ENCODE measurements around the gene UGDH. TPM values are rescaled to one million over a fixed set of nuclear protein-coding genes. Genes with fewer than 3 reads are reported as not detected.
"Not testable (repeated sequence)": the region's sequence is repeated elsewhere in the genome, so short reads cannot be mapped to it uniquely, and the experiment has no call there.

Gene UGDH
- total RNA-seq, 2 donors from 2014 or later = 28.7 to 40.6 TPM

DNA sequence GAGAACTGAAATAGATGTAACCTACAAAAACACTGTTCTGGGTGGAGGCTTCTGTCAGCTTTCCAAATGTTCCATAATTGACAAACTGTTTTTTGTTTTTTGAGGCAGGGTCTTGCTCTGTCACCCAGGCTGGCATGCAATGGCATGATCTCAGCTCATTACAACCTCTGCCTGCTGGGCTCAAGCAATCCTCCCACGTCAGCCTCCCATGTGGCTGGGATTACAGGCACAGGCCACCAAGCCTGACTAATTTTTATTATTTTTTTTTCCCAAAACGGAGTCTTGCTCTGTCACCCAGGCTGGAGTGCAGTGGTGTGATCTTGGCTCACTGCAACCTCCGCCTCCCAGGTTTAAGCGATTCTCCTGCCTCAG lies 24.6 kb downstream of the UGDH start:
- DNase-seq = peak; percentile 60
- peak in 1 of 2 donors; percentile 33 for ATAC-seq
- intact Hi-C loops (cut with DNase I) = not testable (repeated sequence)

GRCh38 chr4:39502019-39502663 lies 25.1 kb downstream of the UGDH start:
- intact Hi-C loops (cut with DNase I) = no loop called here
- ATAC-seq (peak in 1 of 2 donors; percentile 86), DNase-seq (no peak)

DNA sequence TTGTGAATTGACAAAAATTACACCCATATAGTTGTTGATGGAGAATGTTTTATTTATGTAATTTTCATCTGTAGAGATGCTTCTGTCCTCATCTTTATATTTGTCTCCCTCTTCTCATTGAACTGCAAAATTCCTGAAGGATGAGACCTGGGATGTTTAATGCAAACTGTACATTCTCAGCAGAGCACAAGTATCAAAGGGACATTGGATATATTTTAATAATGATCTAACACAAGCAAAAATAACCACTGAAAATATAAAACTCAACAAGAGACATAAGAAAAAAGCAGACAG lies 28.6 kb downstream of the UGDH start:
- intact Hi-C loops (cut with DNase I) = no loop called here
- no peak for ATAC-seq
- DNase-seq = no peak

DNA sequence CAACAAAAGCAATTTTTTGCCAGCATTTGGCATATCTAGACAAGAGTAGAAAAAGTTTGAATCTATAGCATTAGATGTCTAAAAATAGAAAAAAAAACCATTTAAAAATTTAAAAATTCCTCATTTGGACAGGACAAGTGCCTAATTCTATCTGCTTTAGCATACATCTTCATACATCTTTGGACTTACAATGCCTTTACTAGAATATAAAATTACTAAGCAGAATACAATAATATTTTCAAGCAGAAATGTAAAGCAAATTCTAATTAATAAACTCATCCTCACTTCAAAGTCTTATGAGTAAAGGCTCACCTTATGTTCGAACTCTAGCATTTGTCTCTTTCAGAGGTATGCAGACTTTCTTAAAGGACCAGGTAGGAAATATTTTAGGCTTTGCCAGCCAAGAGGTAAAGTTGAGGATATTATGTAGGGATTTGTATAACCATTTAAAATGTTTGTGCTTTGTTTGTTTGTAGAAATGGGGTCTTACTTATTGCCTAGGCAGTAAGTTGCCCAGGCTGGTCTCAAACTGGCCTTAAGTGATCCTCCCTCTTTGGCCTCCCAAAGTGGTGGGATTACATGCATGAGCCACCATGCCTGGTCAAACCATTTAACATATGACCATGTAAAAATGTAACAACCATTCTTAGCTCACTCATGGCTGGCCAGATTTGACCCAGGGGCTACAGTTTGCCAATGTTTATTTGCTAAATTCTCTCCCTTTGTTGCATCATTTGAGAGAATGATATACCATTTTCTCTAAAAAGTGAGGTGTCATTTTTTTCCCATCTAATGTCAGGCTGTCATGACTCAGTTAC lies 29.1 kb downstream of the UGDH start:
- intact Hi-C loops (cut with DNase I) = no loop called here
- ATAC-seq (no peak), DNase-seq (no peak)

DNA sequence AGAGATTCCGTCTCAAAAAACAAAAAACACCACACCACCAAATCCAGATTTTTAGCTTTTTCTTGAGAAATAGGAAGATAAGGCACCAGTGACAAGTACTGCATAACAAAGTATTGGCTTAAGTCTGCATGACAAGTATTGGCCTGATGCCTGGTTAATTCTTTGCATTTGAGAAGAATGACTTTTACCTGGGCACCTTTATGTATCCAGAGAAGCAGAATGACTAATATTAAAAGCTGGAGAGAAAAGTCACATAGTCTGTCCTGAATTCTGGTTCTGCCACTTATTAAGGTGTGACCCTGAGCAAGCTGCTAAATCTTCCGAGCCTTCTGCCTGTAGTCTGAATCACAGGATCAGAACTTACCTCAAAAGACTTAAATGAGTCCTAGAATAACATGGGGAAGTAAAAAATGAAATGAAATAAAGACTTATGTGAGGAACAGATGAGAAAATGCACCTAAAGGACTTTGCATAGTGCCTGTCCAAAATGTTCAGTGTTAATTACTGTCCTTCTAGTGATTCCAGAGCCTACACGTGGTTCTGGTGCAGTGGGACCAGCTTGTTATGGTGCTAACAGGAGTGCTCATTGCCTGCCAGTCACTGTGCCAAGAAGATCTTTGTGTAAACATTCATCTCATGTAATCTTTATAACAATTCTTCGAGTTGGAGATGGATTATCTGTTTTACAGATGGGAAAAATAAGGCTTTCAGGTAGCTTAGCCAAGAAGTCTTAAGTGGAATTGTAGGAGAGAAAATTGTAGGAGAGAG lies 31.6 kb downstream of the UGDH start:
- ATAC-seq (no peak), DNase-seq (no peak)
- intact Hi-C loops (cut with DNase I) = no loop called here

- ATAC-seq (no peak), DNase-seq (no peak)
- intact Hi-C loops (cut with DNase I) = no loop called here
These were observed 32.9 kb downstream of the UGDH start for GRCh38 chr4:39494354-39494753.

DNA sequence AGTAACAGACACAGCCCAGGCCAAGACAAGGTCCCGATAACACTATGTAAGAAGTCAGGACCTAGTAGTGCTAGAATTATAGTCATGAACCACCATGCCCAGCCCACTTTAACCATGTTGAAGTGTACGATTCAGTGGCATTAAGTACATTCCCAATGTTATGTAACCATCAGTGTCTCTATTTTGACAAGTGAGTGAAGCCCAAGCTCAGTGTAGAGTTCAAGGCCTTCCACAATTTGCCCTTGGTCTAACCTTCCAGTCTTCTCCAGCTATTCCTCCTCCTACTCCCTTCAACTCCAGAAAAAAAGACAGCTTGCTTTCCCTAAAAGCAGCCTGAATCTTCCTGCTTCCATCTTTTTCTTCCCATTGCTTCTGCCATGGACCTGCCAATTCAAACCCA lies 36.9 kb downstream of the UGDH start:
- DNase-seq = no peak
- intact Hi-C loops (cut with DNase I) = no loop called here
- ATAC-seq = no peak

- intact Hi-C loops (cut with DNase I) = no loop called here
- no peak for DNase-seq
- ATAC-seq = no peak
These were observed 40.9 kb downstream of the UGDH start for GRCh38 chr4:39486221-39486804.

DNA sequence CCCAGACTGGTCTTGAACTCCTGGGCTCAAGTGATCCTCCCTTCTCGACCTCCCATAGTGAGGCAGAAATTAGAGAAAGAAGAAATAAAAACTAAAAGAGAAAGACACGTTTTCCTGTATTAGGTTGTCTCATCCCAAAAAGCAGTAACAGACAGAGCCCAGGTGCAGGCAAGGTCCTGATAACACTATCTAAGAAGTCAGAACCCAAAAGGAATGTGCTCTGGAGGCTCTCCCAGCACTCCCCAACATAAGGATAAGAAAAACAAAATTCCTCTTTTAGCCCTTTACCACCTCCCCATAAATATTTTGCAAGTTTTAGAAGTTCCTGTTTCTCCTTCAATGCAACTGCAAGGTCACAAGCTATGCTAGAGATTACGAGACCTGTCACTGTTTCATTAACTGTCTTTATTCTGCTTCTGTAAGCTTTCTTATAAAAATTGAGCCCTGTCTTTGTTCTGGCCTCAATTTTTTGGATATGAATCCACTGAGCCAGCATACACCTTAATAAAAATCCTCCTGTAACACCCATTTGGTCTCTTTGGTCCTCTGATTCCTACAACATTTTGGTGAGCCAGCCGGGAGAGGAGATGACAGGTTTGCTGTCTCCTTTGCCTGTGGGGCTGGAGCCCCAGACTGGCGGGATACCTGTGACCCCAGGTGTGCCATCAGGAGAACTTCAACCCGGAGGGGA lies 42.5 kb downstream of the UGDH start:
- intact Hi-C loops (cut with DNase I) = no loop called here
- no peak for ATAC-seq
- DNase-seq = no peak

DNA sequence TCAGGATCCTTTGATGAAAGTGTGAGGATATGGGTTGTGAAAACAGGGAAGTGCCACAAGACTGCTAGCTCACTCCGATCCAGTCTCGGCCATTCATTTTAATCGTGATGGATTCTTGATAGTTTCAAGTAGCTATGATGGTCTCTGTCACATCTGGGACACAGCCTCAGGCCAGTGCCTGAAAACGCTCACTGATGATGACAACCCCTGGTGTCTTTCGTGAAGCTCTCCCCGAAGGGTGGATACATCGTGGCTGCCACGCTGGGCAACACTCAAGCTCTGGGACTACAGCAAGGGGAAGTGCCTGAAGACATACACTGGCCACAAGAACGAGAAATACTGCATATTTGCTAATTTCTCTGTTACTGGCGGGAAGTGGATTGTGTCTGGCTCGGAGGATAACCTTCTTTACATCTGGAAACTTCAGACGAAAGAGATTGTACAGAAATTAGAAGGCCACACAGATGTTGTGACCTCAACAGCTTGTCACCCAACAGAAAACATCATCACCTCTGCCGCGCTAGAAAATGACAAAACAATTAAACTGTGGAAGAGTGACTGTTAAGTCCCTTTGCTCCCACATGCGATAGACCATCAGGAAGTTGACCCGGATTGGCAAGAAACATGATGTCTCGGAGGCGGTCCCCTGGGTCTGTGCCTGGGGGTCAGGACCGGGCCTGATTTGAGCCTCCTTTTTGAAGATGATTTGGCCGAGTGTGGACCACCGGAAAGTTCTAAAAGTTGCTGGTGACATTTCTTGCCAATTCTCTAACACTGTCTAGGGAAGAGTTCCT lies 46.1 kb downstream of the UGDH start:
- intact Hi-C loops (cut with DNase I) = no loop called here
- ATAC-seq = no peak
- DNase-seq = no peak

- ATAC-seq (no peak), DNase-seq (no peak)
- intact Hi-C loops (cut with DNase I) = no loop called here
These were observed 47.0 kb downstream of the UGDH start for GRCh38 chr4:39480251-39480650.

DNA sequence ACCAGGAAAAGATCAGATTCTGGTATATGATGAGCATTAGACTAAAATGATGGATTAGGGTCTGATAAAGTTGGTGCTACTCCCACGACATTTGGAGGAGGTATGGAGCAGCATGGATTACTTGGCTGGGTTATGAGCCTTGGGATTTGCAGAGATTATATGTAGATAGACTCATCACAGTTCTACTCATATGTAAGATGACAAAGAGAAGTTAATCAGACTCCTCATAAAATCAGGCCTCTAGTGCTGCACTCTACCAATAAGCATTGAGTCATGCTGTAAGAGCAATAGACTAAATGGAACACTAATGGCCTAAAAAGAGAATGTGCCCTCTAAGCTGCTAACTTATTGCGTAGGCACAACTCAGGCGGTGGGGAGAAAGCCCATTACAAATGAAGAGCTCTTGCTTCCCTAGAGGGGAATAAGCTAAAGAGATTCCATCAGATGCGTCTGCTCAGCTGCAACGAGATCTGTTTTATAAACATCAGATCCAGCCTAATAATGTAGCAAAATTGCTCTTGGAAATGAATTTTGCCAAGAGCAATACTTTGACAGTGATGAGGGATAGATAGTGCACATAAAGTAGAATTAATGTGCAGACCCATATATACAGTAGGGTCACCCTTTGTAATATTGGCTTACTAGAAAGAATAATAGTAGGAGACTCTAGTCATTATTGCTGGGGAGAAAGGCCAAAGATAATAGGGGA lies 50.9 kb downstream of the UGDH start:
- no peak for ATAC-seq
- intact Hi-C loops (cut with DNase I) = no loop called here
- DNase-seq = no peak

DNA sequence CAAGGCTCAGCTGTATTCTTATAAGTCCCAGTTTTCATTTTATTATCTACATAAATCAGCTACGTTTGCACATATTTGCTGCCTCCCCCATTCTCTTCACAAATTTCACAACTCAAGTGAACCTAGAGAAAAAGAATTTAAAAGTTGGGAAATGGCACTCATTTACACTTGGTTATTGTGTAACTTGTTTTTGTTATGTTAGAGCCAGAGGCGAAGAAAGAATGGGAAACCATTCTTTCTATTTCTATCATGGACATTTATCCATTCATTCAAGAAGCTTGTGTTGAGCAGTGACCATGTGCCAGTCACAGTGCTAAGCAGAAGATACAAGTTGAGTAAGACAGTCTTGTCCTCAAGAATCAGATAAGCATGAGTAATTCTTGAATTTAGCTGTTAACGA lies 54.8 kb downstream of the UGDH start:
- intact Hi-C loops (cut with DNase I) = no loop called here
- ATAC-seq = no peak
- DNase-seq = no peak

DNA sequence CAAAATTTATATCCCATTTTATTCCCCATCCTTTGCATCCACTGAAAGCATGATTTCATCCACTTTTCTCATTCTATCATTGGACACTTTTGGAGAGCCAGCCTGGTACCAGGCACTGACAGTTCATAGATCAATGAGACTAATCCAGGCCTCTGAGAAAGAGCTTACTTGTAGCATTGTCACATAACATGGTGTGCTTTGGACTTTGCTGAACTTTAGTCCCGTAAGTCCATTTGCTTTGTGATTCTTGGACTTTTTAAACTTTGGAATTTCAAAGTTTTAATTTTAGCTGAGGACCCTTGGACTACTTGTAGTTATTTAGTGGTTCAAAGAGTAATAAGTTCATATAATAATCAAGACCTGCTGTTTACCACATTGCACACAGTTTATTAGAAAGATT lies 56.8 kb downstream of the UGDH start:
- intact Hi-C loops (cut with DNase I) = no loop called here

GRCh38 chr4:39469429-39470077 lies 57.7 kb downstream of the UGDH start:
- DNase-seq (peak; percentile 42), ATAC-seq (peak; percentile 84 to 91)
- intact Hi-C loops (cut with DNase I) = loop anchor here in 1 of 2 donors (5.0 kb wide), 2 partner anchors 508 to 838 kb away; partner anchors contain the start of gene PDS5A

More for the DNA sequence above, 56.8 kb downstream of the UGDH start:
- no peak for ATAC-seq
- DNase-seq = no peak

DNA sequence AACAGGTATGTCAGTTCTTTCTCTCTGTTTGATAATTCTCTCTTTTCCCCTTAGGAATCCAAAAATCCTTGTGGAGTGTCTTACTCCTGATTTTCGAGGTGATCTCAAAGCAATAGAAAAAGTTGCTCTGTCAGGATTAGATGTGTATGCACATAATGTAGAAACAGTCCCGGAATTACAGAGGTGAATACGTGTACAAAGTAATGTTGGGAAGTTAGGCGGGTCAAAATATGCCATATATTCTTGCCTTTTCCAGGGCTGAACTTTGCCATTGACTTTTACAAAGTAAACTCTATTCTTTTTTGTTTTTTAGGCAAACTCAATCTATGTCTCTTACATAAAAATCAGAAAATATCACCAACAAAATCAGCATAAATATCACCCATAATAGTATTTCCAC lies 59.8 kb downstream of the UGDH start:
- intact Hi-C loops (cut with DNase I) = loop anchor here in 1 of 2 donors (5.0 kb wide), 2 partner anchors 510 to 840 kb away; partner anchors contain the start of gene PDS5A
- no peak for ATAC-seq
- no peak for DNase-seq

GRCh38 chr4:39466747-39467146 lies 60.5 kb downstream of the UGDH start:
- DNase-seq (no peak), ATAC-seq (no peak)
- intact Hi-C loops (cut with DNase I) = loop anchor here in 1 of 2 donors (5.0 kb wide), 2 partner anchors 511 to 841 kb away; partner anchors contain the start of gene PDS5A
